DOHH2 (cell line): ENCODE measurements around the gene ICOS.

Experiments used
- CTCF ChIP-seq: fragments of 200-600 bp; sonication (generic); IDR thresholded peaks from one replicate; pipeline ENCODE4 v1.5.1; 2014; ENCODE audit warnings: antibody characterized with exemption, mild to moderate bottlenecking, low read depth, low read length; ENCODE audit not compliant: poor library complexity, severe bottlenecking
- EZH2phosphoT487 ChIP-seq: fragments of 200-600 bp; sonication (generic); IDR thresholded peaks from 2 replicates; pipeline ENCODE4 v1.6.1; 2017; ENCODE audit warnings: borderline replicate concordance, mild to moderate bottlenecking, antibody characterized with exemption, low read length, moderate library complexity, mixed read lengths

GRCh38 chr2:203983064-203983715, 46.6 kb downstream of the ICOS start:
- TF ChIP-seq CTCF (no peak), EZH2phosphoT487 (no peak)
